Stromal cell of bone marrow (primary cell): Measurements from ENCODE around the gene GLRX5.

Experiments used
- DNase-seq: peaks from one replicate; pipeline ENCODE4 v3.0.0-alpha.2; 2012; ENCODE audit warnings: low read depth

The GLRX5 gene

GRCh38 chr14:95536036-95536593 is 1.3 kb downstream of the GLRX5 start:
- DNase-seq = no peak

DNA sequence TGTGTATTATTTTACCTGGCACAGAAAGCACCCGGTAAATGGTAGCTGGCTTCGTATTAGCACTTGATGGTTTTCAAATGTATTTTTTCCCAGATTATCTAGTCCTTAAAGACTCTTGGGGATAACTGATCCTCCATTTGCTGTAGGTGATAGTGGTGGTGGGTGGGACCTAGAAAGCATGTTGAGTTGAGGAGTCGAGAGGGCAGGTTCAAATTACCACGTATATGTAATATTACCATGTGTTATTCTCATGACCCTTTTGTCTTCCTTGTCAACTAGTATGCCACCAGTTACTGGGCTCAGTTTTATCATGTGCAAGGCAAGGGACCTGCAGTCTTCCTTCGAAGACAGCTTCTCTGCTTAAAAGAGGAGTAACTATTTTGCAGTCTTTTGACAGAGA is 1.8 kb downstream of the GLRX5 start:
- DNase-seq = no peak

DNA sequence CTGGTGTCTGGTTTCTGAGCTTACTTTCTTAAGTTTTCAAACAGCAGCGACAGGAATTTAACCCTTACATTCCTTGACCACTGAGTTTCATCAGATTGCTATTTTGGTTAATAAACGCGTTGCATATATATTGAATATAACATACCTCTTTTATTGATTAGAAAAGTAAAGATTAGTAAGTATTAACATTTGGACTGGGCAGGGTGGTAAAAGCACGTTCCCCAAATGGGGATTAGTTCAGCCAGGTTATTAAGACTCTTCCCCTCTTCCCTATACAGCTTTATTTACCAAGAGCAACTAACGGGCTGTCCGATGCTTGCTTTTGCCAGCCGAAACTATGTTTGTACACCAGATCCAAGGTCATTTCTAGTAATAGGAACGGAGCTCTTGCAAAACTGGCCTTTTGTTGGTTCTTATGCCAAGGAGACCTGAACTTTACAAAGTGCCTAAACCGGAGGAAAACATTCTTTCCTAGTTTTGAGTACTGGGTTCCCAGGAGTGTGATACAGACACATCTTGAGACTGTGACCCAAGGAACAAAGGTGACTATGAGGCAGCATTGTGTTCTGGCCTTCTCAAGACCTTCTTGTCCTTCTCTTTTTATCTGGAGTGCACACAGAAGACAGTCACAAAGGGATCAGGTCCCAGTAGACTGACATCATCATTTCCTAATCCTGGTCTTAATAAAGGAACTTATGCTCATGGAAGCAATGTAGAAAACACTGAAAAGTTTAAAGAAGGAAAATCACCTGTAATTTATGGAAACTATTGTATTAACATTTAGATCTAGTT is 2.6 kb downstream of the GLRX5 start:
- DNase-seq = no peak

- DNase-seq = no peak
These were observed 4.1 kb downstream of the GLRX5 start for GRCh38 chr14:95538801-95539509.

GRCh38 chr14:95540236-95540855 is 5.5 kb downstream of the GLRX5 start:
- no peak for DNase-seq

DNA sequence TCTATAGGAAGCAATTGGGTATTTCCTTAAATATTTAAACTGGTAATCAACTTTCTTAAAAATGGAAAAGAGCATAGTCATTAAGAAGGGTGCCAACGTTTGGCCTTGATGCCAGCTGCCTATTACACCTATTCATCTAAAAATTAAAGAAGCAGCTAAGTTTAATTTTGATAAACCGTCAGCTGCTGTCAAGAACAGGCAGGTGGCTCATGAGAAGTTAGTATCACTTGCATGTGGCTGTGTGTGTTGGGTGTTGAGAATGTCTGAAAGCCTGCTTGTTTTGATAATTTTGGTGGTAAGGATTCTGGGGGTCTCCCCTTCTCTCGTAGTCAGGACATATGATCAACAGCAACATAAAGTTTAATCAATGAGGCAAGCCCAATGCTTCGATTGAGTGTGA is 6.5 kb downstream of the GLRX5 start:
- no peak for DNase-seq

- no peak for DNase-seq
These were observed 7.4 kb downstream of the GLRX5 start for GRCh38 chr14:95541932-95542930.

DNA sequence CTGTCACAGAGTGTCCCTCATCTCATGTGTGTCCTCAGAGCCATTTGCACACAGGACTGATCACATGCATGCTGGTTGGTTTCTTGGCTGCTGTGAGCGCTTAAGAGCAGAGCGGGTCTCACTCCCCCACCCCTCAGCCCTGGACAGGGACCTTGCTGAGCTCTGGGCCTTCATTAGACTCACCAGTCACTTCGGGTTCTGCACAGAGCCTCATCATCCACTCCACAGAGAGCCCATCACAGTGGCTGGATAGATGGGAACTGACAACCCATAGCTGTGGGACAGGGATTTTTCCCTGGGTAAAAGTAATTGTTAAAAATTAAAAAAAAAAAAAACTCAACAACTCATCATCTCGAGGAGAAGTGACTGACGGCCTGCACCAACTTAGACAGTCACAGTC is 8.2 kb downstream of the GLRX5 start:
- no peak for DNase-seq

DNA sequence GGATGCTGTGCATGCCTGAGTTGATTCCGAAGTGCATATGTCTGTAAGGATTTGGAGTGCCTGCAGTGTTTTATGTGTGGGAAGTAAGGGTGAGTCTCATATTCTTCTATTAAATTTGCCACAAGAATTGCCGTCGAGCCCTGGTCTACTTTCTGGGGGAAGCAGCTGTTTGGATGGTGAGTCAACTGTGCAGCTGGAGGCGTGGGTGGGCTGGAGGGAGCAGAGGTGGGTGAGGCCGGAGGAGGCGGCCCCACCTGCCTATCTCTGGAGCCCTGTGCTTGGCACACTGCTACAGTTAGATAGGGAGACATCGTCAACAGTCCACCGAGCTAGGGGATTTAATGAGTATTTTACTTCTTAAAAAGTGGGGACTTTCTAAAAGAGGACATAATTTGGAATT is 9.7 kb downstream of the GLRX5 start:
- DNase-seq = no peak

GRCh38 chr14:95545515-95546168 is 10.8 kb downstream of the GLRX5 start:
- peak; percentile 76 for DNase-seq

GRCh38 chr14:95547272-95547625 is 12.4 kb downstream of the GLRX5 start:
- DNase-seq = no peak

DNA sequence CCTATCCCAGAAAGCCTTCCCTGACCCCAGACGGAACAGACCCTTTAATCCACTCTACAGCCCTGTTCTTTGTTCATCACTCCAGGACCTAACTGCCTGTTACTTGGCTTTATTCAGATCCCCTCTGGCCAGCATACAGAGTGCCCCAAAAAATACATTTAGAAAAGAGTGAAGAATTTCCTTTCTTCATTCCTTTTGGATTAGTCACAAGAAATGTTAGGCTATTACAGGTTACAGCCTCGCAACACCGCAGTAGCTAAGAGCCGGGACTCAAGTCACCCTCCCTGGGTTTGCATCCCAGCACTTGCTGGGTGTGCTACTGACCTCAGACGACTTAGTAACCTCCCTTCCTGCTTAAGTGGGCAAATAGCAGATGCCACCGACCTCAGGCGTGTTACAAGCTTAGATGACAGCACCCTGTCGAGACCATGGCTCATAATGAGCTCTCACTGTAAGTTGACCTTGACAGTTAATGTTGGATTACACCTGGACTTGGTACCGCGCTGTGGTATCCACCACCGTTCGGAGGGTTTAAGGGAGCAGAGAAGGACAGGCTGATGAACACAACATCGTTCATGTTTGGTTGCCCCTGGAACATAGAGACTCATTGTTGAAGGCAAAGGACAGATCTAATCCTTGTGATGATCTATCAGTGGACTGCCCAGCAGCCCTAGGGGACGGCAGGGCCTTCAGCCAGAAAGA is 12.9 kb downstream of the GLRX5 start:
- DNase-seq = no peak

- DNase-seq = no peak
These were observed 13.6 kb downstream of the GLRX5 start for GRCh38 chr14:95548328-95548929.

- DNase-seq = no peak
These were observed 15.1 kb downstream of the GLRX5 start for GRCh38 chr14:95549656-95550585.

DNA sequence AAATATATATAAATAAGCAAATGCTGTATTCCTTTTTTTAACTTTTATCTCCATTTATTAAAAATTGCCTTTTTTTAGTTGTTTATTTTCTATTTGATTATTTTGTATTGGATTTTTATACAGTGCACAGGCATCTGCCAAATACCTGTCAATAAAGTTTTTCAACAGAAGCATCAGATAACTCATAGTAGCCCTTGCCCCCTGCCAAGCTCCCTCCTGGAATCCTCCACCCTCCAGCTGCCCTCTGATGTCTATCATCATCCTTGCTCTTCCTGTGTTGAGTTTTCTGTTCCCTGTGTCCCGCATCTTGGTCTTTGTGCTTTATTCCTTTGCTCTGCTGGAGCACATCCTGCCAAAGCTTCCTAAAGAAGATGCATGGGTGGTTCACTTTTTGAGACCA is 16.6 kb downstream of the GLRX5 start:
- no peak for DNase-seq

- DNase-seq = no peak
These were observed 18.3 kb downstream of the GLRX5 start for GRCh38 chr14:95553141-95553540.

DNA sequence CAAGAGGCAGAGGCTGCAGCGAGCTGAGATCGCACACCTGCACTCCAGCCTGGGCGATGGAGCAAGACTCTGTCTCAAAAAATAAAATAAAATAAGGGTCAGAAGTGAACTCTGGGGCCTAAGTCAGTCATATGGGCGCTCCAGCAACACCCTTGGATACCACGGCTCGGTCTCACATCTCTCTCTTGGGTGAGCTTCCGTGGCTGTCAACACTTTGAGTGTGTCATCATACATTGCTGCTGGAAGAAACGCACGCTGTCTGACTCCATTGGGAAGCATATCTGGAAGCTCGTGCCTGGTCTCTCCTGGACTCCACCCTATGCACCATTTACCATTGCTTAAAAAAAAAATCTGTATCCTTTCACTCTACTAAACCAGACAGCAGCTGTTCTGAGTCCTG is 20.2 kb downstream of the GLRX5 start:
- DNase-seq = no peak

- no peak for DNase-seq
These were observed 22.4 kb downstream of the GLRX5 start for GRCh38 chr14:95557291-95557690.

DNA sequence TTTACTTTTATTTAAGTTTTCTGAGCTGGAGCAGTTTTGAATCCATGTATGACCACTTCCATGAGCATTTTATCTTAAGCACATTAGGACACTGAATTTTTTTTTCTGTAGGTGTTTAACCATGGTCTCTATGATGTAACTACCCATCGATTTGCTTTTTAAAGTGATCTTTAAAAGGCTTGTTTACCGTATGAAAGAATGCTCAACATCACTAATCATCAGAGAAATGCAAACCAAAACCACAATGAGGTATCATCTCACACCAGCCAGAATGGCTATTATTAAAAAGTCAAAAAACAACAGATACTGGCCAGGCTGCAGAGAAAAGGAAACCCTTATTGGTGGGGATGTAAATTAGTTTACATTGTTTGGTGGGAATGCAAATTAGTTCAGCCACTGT is 23.0 kb downstream of the GLRX5 start:
- no peak for DNase-seq
